ENCODE results near the gene ROR2.

Gene ROR2

GRCh38 chr9:91583161-91583875 is 366.7 kb downstream of the ROR2 start:
- no peak overlapping the region for H3K4me2 ChIP-seq (ENCODE audit: insufficient read depth, low read length, poor library complexity, severe bottlenecking)
- DNase-seq (ENCODE audit: low spot score), result no peak
- H2BK5ac ChIP-seq (ENCODE audit: low read length), result no peak overlapping the region
- H3K9me3 ChIP-seq (replicated peaks in 1 of 2; ENCODE audit: control insufficient read depth in 2 of 2, insufficient read depth in 1 of 2, low read depth in 1 of 2, low read length in 2 of 2), result peaks cover 0 to 1% of the 10 kb centered on the region in 2 donors
- no peak overlapping the region for H2BK15ac ChIP-seq (ENCODE audit: low read length)
- peaks cover 0 to 5% (median 0%) of the 10 kb centered on the region in 3 experiments for H3K27me3 ChIP-seq (ENCODE audit: control insufficient read depth in 3 of 3, insufficient read depth in 3 of 3, low read depth in 1 of 3, low read length in 3 of 3)
- no peak overlapping the region for H2BK120ac ChIP-seq (ENCODE audit: low read depth, low read length)
- H3K79me1 ChIP-seq (ENCODE audit: low read depth, low read length), result no peaks in the 10 kb centered on the region
- H3K4ac ChIP-seq (ENCODE audit: low read length), result no peak overlapping the region
- no peak overlapping the region for H3K23ac ChIP-seq (ENCODE audit: low read depth, low read length, poor library complexity)
- H4K91ac ChIP-seq (ENCODE audit: low read depth, low read length, poor library complexity), result no peak overlapping the region
- peaks cover 0 to 4% of the 10 kb centered on the region in 2 donors for H3K4me1 ChIP-seq (ENCODE audit: control insufficient read depth in 2 of 2, insufficient read depth in 1 of 2, low read depth in 1 of 2, low read length in 2 of 2)
- peaks cover 0 to 1% of the 10 kb centered on the region in 2 donors for H3K36me3 ChIP-seq (replicated peaks in 1 of 2; ENCODE audit: control insufficient read depth in 2 of 2, insufficient read depth in 2 of 2, low read length in 2 of 2)
- no peak overlapping the region for H3K14ac ChIP-seq (ENCODE audit: low read length)
- H3K4me3 ChIP-seq (ENCODE audit: low read length in 2 of 2), result no peak overlapping the region
- no peak overlapping the region for H4K8ac ChIP-seq (ENCODE audit: low read depth, low read length)
- H3K18ac ChIP-seq (ENCODE audit: low read length), result no peak overlapping the region
- no peak overlapping the region for H2AK5ac ChIP-seq (ENCODE audit: low read depth, low read length)
- H3K27ac ChIP-seq (replicated peaks; ENCODE audit: low read length), result no peak overlapping the region
- no peak overlapping the region for H2BK12ac ChIP-seq (ENCODE audit: low read length)
- H2AFZ ChIP-seq (ENCODE audit: low read length), result no peak overlapping the region
- H3K9ac ChIP-seq (ENCODE audit: low read depth, low read length, poor library complexity), result no peak overlapping the region

- peaks cover 0 to 1% of the 10 kb centered on the region in 2 donors for H3K36me3 ChIP-seq (replicated peaks in 1 of 2; ENCODE audit: control insufficient read depth in 2 of 2, insufficient read depth in 2 of 2, low read length in 2 of 2)
- no peak overlapping the region for H3K18ac ChIP-seq (ENCODE audit: low read length)
- H2AK5ac ChIP-seq (ENCODE audit: low read depth, low read length), result no peak overlapping the region
- H3K23ac ChIP-seq (ENCODE audit: low read depth, low read length, poor library complexity), result no peak overlapping the region
- no peak overlapping the region for H3K14ac ChIP-seq (ENCODE audit: low read length)
- H2BK15ac ChIP-seq (ENCODE audit: low read length), result no peak overlapping the region
- H3K4me1 ChIP-seq (ENCODE audit: control insufficient read depth in 2 of 2, insufficient read depth in 1 of 2, low read depth in 1 of 2, low read length in 2 of 2), result peaks cover 0 to 9% of the 10 kb centered on the region in 2 donors
- no peak overlapping the region for H2BK5ac ChIP-seq (ENCODE audit: low read length)
- peaks cover 0 to 1% of the 10 kb centered on the region in 2 donors for H3K9me3 ChIP-seq (replicated peaks in 1 of 2; ENCODE audit: control insufficient read depth in 2 of 2, insufficient read depth in 1 of 2, low read depth in 1 of 2, low read length in 2 of 2)
- H4K91ac ChIP-seq (ENCODE audit: low read depth, low read length, poor library complexity), result no peak overlapping the region
- no peaks in the 10 kb centered on the region for H3K79me1 ChIP-seq (ENCODE audit: low read depth, low read length)
- no peak overlapping the region for H3K9ac ChIP-seq (ENCODE audit: low read depth, low read length, poor library complexity)
- no peak overlapping the region for H3K27ac ChIP-seq (replicated peaks; ENCODE audit: low read length)
- H2BK12ac ChIP-seq (ENCODE audit: low read length), result no peak overlapping the region
- H2AFZ ChIP-seq (ENCODE audit: low read length), result no peak overlapping the region
- no peak overlapping the region for H3K4ac ChIP-seq (ENCODE audit: low read length)
- H3K4me2 ChIP-seq (ENCODE audit: insufficient read depth, low read length, poor library complexity, severe bottlenecking), result no peak overlapping the region
- no peak for DNase-seq (ENCODE audit: low spot score)
- peaks cover 0 to 5% (median 0%) of the 10 kb centered on the region in 3 experiments for H3K27me3 ChIP-seq (ENCODE audit: control insufficient read depth in 3 of 3, insufficient read depth in 3 of 3, low read depth in 1 of 3, low read length in 3 of 3)
- H2BK120ac ChIP-seq (ENCODE audit: low read depth, low read length), result no peak overlapping the region
- WGBS, 2 donors (ENCODE audit: extremely low coverage in 2 of 2, insufficient read length in 2 of 2, insufficient replicate concordance in 1 of 2), result no CpG with 5 or more reads among the region's 4 CpGs
- no peak overlapping the region for H4K8ac ChIP-seq (ENCODE audit: low read depth, low read length)
- no peak overlapping the region for H3K4me3 ChIP-seq (ENCODE audit: low read length in 2 of 2)
These were observed 367.8 kb downstream of the ROR2 start for GRCh38 chr9:91582181-91582580.

- Histone ChIP-seq H3K79me1 (ENCODE audit: low read depth, low read length) (no peaks in the 10 kb centered on the region), H2BK12ac (ENCODE audit: low read length) (no peak overlapping the region), H3K4me1 (ENCODE audit: control insufficient read depth in 2 of 2, insufficient read depth in 1 of 2, low read depth in 1 of 2, low read length in 2 of 2) (peaks cover 0 to 9% of the 10 kb centered on the region in 2 donors), H3K14ac (ENCODE audit: low read length) (no peak overlapping the region), H4K91ac (ENCODE audit: low read depth, low read length, poor library complexity) (no peak overlapping the region), H2BK120ac (ENCODE audit: low read depth, low read length) (no peak overlapping the region), H2AFZ (ENCODE audit: low read length) (no peak overlapping the region), H3K9me3 (replicated peaks in 1 of 2; ENCODE audit: control insufficient read depth in 2 of 2, insufficient read depth in 1 of 2, low read depth in 1 of 2, low read length in 2 of 2) (no peaks in the 10 kb centered on the region), H3K4me3 (ENCODE audit: low read length in 2 of 2) (no peak overlapping the region), H3K18ac (ENCODE audit: low read length) (no peak overlapping the region), H2AK5ac (ENCODE audit: low read depth, low read length) (no peak overlapping the region), H2BK15ac (ENCODE audit: low read length) (no peak overlapping the region), H3K23ac (ENCODE audit: low read depth, low read length, poor library complexity) (no peak overlapping the region), H3K4ac (ENCODE audit: low read length) (no peak overlapping the region), H3K4me2 (ENCODE audit: insufficient read depth, low read length, poor library complexity, severe bottlenecking) (no peak overlapping the region), H3K27me3 (ENCODE audit: control insufficient read depth in 3 of 3, insufficient read depth in 3 of 3, low read depth in 1 of 3, low read length in 3 of 3) (peaks cover 0 to 5% (median 0%) of the 10 kb centered on the region in 3 experiments), H4K8ac (ENCODE audit: low read depth, low read length) (no peak overlapping the region), H2BK5ac (ENCODE audit: low read length) (no peak overlapping the region), H3K9ac (ENCODE audit: low read depth, low read length, poor library complexity) (no peak overlapping the region), H3K36me3 (replicated peaks in 1 of 2; ENCODE audit: control insufficient read depth in 2 of 2, insufficient read depth in 2 of 2, low read length in 2 of 2) (peaks cover 0 to 1% of the 10 kb centered on the region in 2 donors), H3K27ac (replicated peaks; ENCODE audit: low read length) (no peak overlapping the region)
- no CpG with 5 or more reads among the region's 2 CpGs for WGBS, 2 donors (ENCODE audit: extremely low coverage in 2 of 2, insufficient read length in 2 of 2, insufficient replicate concordance in 1 of 2)
- no peak for DNase-seq (ENCODE audit: low spot score)
These were observed 369.9 kb downstream of the ROR2 start for GRCh38 chr9:91580136-91580535.

- Histone ChIP-seq H3K27me3 (ENCODE audit: control insufficient read depth in 3 of 3, insufficient read depth in 3 of 3, low read depth in 1 of 3, low read length in 3 of 3) (peaks cover 0 to 5% (median 0%) of the 10 kb centered on the region in 3 experiments), H3K18ac (ENCODE audit: low read length) (no peak overlapping the region), H3K4me2 (ENCODE audit: insufficient read depth, low read length, poor library complexity, severe bottlenecking) (no peak overlapping the region), H3K14ac (ENCODE audit: low read length) (no peak overlapping the region), H3K9me3 (replicated peaks in 1 of 2; ENCODE audit: control insufficient read depth in 2 of 2, insufficient read depth in 1 of 2, low read depth in 1 of 2, low read length in 2 of 2) (no peaks in the 10 kb centered on the region), H2AFZ (ENCODE audit: low read length) (no peak overlapping the region), H3K4me1 (ENCODE audit: control insufficient read depth in 2 of 2, insufficient read depth in 1 of 2, low read depth in 1 of 2, low read length in 2 of 2) (peaks cover 0 to 9% of the 10 kb centered on the region in 2 donors), H3K27ac (replicated peaks; ENCODE audit: low read length) (no peak overlapping the region), H4K91ac (ENCODE audit: low read depth, low read length, poor library complexity) (no peak overlapping the region), H3K9ac (ENCODE audit: low read depth, low read length, poor library complexity) (no peak overlapping the region), H3K4me3 (ENCODE audit: low read length in 2 of 2) (no peak overlapping the region), H3K36me3 (replicated peaks in 1 of 2; ENCODE audit: control insufficient read depth in 2 of 2, insufficient read depth in 2 of 2, low read length in 2 of 2) (peaks cover 0 to 1% of the 10 kb centered on the region in 2 donors), H2BK15ac (ENCODE audit: low read length) (no peak overlapping the region), H3K79me1 (ENCODE audit: low read depth, low read length) (no peaks in the 10 kb centered on the region), H2BK12ac (ENCODE audit: low read length) (no peak overlapping the region), H2BK120ac (ENCODE audit: low read depth, low read length) (no peak overlapping the region), H3K23ac (ENCODE audit: low read depth, low read length, poor library complexity) (no peak overlapping the region), H2BK5ac (ENCODE audit: low read length) (no peak overlapping the region), H4K8ac (ENCODE audit: low read depth, low read length) (no peak overlapping the region), H2AK5ac (ENCODE audit: low read depth, low read length) (no peak overlapping the region), H3K4ac (ENCODE audit: low read length) (no peak overlapping the region)
- no peak for DNase-seq (ENCODE audit: low spot score)
- WGBS, 2 donors (ENCODE audit: extremely low coverage in 2 of 2, insufficient read length in 2 of 2, insufficient replicate concordance in 1 of 2), result no CpG with 5 or more reads among the region's 2 CpGs
These were observed 371.1 kb downstream of the ROR2 start for GRCh38 chr9:91578911-91579310.
